ENCODE data around the gene NR4A1.
A peak's percentile ranks its signal among the peaks of the same experiment; 100 is the strongest.

Gene NR4A1

DNA sequence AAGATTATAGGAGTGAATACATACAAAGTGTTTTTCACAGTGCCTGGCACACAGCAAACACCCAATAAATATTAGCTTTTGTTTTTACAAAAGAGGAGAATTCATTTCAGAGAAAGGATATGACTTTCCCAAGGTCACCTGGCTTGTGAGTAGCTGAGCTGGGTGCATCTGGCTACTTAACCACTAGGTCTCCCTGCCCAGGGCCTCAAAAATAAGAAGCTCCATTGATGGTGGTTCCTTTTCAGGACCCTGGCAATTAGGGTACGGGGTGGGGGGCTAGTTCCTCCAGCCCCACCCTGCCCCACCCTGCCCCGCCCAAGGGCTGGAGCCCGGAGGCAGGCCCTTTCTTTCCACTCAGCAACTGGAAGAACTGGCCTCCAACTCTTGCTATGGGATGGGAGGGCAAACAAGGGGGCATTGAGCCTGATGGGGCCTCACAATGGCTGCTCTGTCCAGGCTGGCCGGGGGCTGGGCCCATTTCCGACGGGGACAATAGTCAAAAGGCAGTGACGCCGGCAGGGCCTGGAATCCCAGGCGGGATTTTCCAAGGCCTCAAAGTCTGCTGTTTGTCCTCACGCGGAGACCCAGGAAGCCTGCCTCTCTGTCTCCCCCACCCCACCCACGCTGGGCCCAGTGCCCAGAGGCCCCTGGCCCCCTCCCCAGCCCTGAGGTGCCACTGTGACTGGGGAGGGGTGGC lies 10.4 kb downstream of the NR4A1 start:
- Histone ChIP-seq H3K9me3 (ENCODE audit: insufficient read depth, low read length) (no peaks in the 10 kb centered on the region), H3K9ac (ENCODE audit: insufficient read length, low read depth) (peak overlapping the region; percentile 63), H3K4me1 (ENCODE audit: insufficient read depth, insufficient read length) (peaks cover 3% of the 10 kb centered on the region), H3K27me3 (ENCODE audit: insufficient read depth, insufficient read length) (peaks cover 3% of the 10 kb centered on the region), H3K36me3 (ENCODE audit: insufficient read depth, insufficient read length, low read length) (peaks cover 34% of the 10 kb centered on the region), H3K4me3 (ENCODE audit: insufficient read length, low read depth) (no peak overlapping the region)
- no peak for TF ChIP-seq SUZ12 (IDR thresholded peaks at IDR 0.05; ENCODE audit: extremely low read depth, insufficient read depth, insufficient read length)
- DNase-seq (ENCODE audit: low read depth, low spot score), result no peak

DNA sequence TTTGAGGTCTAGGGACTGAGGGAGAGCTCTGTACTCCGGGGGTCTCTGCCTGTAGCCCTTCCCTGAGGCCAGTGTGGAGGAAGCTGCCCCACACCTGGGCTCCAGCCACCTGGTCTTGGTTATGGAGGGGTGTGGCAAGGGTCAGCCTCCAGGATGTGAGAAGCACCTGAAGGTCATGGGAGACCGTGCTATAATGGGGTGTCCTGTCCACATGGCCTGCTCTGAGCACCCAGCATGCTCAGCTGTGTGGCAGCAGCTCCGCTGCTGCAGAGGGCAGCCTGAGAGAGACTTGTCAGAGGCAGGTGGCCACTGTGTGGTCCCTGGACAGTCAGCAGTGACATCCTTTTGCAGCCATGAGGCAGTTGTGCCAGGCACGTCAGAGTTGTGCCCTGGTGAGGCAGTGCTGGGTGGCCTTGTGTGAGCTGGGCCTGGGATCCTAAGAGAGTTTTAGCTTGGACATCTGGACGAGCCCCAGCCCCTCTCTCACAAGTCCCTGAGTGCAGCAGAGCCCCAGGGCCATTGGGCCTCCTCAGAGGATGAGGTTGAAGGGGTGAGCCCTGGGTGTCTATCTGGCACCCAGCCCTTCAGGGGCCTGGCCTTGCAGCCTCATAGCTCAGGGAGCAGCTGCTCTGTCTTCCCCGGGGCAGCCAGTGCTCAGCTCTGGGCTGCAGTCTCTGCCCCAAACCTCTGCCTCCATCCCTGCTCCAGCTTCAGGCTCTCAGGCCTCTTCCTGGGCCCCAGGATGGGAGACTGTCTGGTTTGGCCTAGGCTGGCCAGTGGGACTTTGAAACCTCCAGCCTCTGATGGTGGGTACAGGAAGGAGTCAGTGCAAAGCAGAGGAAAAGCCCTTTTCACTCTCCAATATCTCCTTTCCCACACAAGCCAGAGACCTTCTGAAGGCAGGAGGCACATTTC lies 11.2 kb downstream of the NR4A1 start:
- peak overlapping the region; percentile 63 for H3K9ac ChIP-seq (ENCODE audit: insufficient read length, low read depth)
- H3K36me3 ChIP-seq (ENCODE audit: insufficient read depth, insufficient read length, low read length), result peaks cover 25% of the 10 kb centered on the region
- no peak for DNase-seq (ENCODE audit: low read depth, low spot score)
- no peak overlapping the region for H3K4me3 ChIP-seq (ENCODE audit: insufficient read length, low read depth)
- TF ChIP-seq ZNF274 (IDR thresholded peaks at IDR 0.05; ENCODE audit: low read depth, low read length), result no peak
- no peak for TF ChIP-seq YY1 (IDR thresholded peaks at IDR 0.05; ENCODE audit: insufficient read depth, insufficient read length)
- no peaks in the 10 kb centered on the region for H3K9me3 ChIP-seq (ENCODE audit: insufficient read depth, low read length)
- peaks cover 3% of the 10 kb centered on the region for H3K4me1 ChIP-seq (ENCODE audit: insufficient read depth, insufficient read length)
- H3K27me3 ChIP-seq (ENCODE audit: insufficient read depth, insufficient read length), result peaks cover 3% of the 10 kb centered on the region

DNA sequence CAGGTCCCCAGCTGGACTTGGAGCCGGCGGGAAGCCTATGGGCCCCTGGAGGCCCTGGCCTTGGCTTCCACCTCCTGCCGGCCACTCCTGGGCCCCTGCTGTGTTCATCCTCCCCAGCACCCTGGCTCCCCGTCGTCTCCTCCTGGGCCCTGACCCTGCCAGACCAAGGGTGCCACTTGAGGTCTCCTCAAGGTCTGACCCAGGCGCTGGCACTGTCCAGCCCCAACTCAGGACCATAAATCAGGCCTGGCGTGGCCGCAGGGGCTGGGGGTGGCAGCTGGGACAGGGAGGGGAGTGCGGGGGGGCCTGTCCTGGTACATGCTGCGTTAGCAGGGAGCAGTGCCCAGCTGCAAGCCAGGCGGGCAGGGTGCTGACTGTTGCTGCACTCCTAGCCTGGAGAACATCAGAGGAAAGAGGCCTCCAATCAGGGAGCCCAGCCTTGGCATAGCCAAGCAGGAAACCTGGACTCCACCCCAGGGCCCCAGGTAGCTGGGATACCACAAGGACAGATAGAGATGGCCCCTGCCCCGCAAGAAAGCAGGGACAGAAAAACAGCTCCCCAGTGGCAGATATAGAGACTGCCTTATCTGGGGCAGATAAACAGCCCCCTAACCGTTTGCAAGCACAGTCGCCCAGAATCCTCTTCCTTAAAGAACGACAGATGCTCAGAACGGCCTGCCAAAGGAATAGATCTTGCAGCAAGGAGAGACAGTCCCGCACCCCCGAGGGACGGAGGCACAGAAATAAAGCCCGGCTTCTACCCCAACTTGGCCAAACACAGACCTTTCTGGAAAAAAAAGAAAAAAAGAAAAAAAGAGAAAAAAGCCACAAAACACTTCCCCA lies 12.1 kb downstream of the NR4A1 start:
- no peak for DNase-seq (ENCODE audit: low read depth, low spot score)
- Histone ChIP-seq H3K36me3 (ENCODE audit: insufficient read depth, insufficient read length, low read length) (peaks cover 18% of the 10 kb centered on the region), H3K4me1 (ENCODE audit: insufficient read depth, insufficient read length) (peaks cover 3% of the 10 kb centered on the region), H3K9me3 (ENCODE audit: insufficient read depth, low read length) (no peaks in the 10 kb centered on the region), H3K4me3 (ENCODE audit: insufficient read length, low read depth) (no peak overlapping the region), H3K27me3 (ENCODE audit: insufficient read depth, insufficient read length) (peaks cover 3% of the 10 kb centered on the region), H3K9ac (ENCODE audit: insufficient read length, low read depth) (no peak overlapping the region)
- TF ChIP-seq SUZ12 (IDR thresholded peaks at IDR 0.05; ENCODE audit: extremely low read depth, insufficient read depth, insufficient read length) (no peak), ZNF274 (IDR thresholded peaks at IDR 0.05; ENCODE audit: low read depth, low read length) (no peak), YY1 (IDR thresholded peaks at IDR 0.05; ENCODE audit: insufficient read depth, insufficient read length) (no peak)

DNA sequence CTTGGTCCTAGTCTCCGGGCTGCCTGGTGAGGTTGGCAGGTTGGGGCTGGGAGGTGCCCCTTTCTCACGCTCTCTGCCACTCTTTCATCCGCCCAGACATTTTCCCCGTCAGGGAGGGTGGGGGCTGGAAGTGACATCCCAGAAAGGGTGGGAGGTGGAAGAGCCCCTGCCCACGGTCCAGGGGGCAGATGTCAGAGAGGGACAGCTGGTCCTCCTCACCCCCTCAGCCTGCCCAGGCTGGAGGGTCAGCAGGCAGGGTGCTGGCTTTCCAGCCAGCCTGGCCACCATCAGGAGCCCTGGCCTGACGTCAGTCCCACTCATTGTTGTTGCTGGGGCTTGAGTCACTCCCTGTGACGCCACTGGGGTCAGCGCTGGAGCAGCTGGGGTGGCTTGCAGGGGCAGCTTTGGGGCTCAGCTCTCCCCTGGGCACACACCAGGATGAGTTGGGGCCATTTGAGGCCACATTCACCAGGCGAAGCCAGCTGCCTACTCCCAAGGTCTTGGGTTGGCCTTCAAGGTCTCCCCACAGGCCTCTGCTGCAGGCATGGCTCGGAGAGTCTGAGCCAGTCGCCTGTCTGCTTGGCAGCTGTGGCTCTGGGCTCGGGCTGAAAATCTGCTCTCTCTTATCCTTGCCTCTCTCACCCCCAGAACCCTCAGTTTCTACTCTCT lies 12.9 kb downstream of the NR4A1 start:
- peaks cover 3% of the 10 kb centered on the region for H3K27me3 ChIP-seq (ENCODE audit: insufficient read depth, insufficient read length)

DNA sequence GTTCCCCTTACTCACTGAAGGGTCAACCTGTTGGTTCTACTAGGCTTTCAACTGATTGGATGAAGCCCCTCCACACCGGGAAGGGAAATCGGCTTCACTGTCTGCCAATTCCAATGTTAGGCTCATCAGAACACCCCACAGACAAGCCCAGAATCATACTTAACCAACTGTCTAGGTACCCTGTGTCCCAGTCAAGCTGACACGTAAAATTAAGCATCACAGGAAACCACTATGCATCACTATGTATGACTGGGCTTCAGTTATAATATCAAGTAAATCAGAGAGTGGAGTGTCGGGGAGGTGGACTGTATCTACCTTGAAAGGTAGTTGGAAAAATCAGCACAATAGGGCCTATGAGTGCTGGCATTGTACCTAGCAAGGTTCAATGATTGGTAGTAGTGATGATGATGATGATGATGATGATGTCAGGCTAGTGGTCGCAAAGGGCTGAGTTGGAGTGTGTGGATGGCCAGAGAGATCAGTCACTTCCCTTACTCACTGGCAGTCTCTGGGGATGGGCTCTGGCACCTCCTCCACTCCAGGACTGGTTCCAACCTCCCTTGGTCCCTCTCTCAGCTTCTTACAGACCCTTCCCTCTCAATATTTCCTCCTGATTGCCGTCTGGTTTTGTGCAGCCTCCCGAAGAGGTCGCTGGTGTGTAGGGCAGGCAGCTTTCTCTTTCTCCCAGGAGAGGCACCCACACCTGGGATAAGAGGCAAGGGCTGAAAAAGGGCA lies 15.3 kb downstream of the NR4A1 start:
- H3K4me1 ChIP-seq (ENCODE audit: insufficient read depth, insufficient read length), result peaks cover 4% of the 10 kb centered on the region
- H3K9ac ChIP-seq (ENCODE audit: insufficient read length, low read depth), result no peak overlapping the region
- TF ChIP-seq ZNF274 (IDR thresholded peaks at IDR 0.05; ENCODE audit: low read depth, low read length) (no peak), YY1 (IDR thresholded peaks at IDR 0.05; ENCODE audit: insufficient read depth, insufficient read length) (no peak), SUZ12 (IDR thresholded peaks at IDR 0.05; ENCODE audit: extremely low read depth, insufficient read depth, insufficient read length) (no peak)
- H3K9me3 ChIP-seq (ENCODE audit: insufficient read depth, low read length), result no peaks in the 10 kb centered on the region
- H3K27me3 ChIP-seq (ENCODE audit: insufficient read depth, insufficient read length), result peaks cover 3% of the 10 kb centered on the region
- H3K4me3 ChIP-seq (ENCODE audit: insufficient read length, low read depth), result no peak overlapping the region
- DNase-seq (ENCODE audit: low read depth, low spot score), result no peak
- H3K36me3 ChIP-seq (ENCODE audit: insufficient read depth, insufficient read length, low read length), result peaks cover 8% of the 10 kb centered on the region

More for the DNA sequence above, 12.9 kb downstream of the NR4A1 start:
- no peaks in the 10 kb centered on the region for H3K9me3 ChIP-seq (ENCODE audit: insufficient read depth, low read length)
- TF ChIP-seq ZNF274 (IDR thresholded peaks at IDR 0.05; ENCODE audit: low read depth, low read length) (no peak), SUZ12 (IDR thresholded peaks at IDR 0.05; ENCODE audit: extremely low read depth, insufficient read depth, insufficient read length) (no peak), YY1 (IDR thresholded peaks at IDR 0.05; ENCODE audit: insufficient read depth, insufficient read length) (no peak)
- peaks cover 3% of the 10 kb centered on the region for H3K4me1 ChIP-seq (ENCODE audit: insufficient read depth, insufficient read length)
- no peak overlapping the region for H3K9ac ChIP-seq (ENCODE audit: insufficient read length, low read depth)
- no peak overlapping the region for H3K4me3 ChIP-seq (ENCODE audit: insufficient read length, low read depth)
- DNase-seq (ENCODE audit: low read depth, low spot score), result no peak
- peaks cover 10% of the 10 kb centered on the region for H3K36me3 ChIP-seq (ENCODE audit: insufficient read depth, insufficient read length, low read length)

DNA sequence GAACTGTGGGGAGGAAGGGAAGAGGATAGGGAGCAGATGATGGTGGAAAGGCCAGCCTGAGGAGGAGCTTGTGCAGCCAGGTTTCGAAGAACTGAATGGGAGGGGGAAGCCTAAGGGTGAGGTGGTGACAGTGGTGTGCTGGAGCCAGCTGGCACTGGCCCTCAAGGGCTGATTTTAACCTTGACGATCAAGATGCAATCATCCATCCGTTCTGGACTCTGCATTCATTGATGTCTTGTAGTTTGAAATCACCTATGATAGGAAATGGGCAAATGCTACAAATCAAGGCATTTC lies 15.8 kb downstream of the NR4A1 start:
- Histone ChIP-seq H3K9ac (ENCODE audit: insufficient read length, low read depth) (no peak overlapping the region), H3K4me3 (ENCODE audit: insufficient read length, low read depth) (no peak overlapping the region), H3K27me3 (ENCODE audit: insufficient read depth, insufficient read length) (peaks cover 3% of the 10 kb centered on the region), H3K4me1 (ENCODE audit: insufficient read depth, insufficient read length) (peaks cover 3% of the 10 kb centered on the region), H3K9me3 (ENCODE audit: insufficient read depth, low read length) (no peaks in the 10 kb centered on the region), H3K36me3 (ENCODE audit: insufficient read depth, insufficient read length, low read length) (peaks cover 14% of the 10 kb centered on the region)
- no peak for TF ChIP-seq ZNF274 (IDR thresholded peaks at IDR 0.05; ENCODE audit: low read depth, low read length)
- TF ChIP-seq SUZ12 (IDR thresholded peaks at IDR 0.05; ENCODE audit: extremely low read depth, insufficient read depth, insufficient read length), result no peak
- no peak for TF ChIP-seq YY1 (IDR thresholded peaks at IDR 0.05; ENCODE audit: insufficient read depth, insufficient read length)
- DNase-seq (ENCODE audit: low read depth, low spot score), result no peak

All from NT2/D1 (cell line).